Measurements from ENCODE around the gene VSIG8. TPM values are rescaled to one million over a fixed set of nuclear protein-coding genes. Genes with fewer than 3 reads are reported as not detected.

VSIG8 gene
- total RNA-seq, 1 experiment from 2014 or later, result not detected

DNA sequence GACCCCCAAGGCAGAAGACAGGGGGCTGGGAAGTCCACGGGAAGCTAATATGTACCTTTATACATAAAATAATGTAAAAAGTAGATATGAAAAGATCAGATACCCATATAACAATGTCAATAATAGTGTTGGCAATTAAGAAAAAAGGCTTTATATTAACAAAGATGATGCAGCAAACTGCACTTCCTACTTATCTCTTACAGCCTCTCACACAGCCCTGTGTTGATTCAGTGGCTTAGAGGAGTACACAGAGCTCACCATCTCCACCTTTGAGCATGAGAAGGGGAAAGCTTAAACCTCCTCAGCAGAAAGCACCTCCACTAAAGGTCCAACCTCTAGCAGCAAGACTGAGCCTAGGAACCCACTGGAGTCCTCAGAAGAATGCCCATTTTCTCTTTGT lies 7.2 kb upstream of the VSIG8 start:
- H3K4me3 ChIP-seq (ENCODE audit: low read depth, low read length), result no peak overlapping the region
- H3K27ac Mint-ChIP-seq (ENCODE audit: unreplicated experiment), result no peak overlapping the region
- intact Hi-C loops (cut with micrococcal nuclease; ENCODE audit: unreplicated experiment), result no loop called here

DNA sequence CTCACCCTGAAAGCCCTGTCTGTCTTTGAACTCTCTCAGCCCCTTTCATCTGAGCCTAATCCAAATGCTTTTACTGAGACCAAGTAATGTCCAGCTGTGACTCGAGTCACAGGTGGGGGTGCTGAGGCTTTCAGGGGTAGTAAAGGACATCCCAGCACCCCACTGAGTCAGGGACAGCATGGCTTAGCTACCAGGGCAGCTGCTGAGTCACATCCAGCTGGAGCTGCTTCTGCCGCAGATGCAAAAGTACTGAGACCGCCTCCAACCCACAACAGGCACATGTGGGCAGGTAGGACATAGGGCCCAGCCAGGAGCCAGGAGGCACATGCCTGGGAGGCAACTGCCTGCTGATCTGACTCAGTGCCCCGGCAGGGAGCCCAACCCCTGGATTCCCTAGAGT lies 6.7 kb upstream of the VSIG8 start:
- H3K27me3 Mint-ChIP-seq (ENCODE audit: insufficient read depth, unreplicated experiment), result no peaks in the 10 kb centered on the region
- no peaks in the 10 kb centered on the region for H3K27me3 ChIP-seq (replicated peaks; ENCODE audit: control insufficient read depth, insufficient read depth, low read length)
- intact Hi-C loops (cut with micrococcal nuclease; ENCODE audit: unreplicated experiment), result no loop called here
- H3K4me1 ChIP-seq, result no peaks in the 10 kb centered on the region
- no peaks in the 10 kb centered on the region for H3K9me3 ChIP-seq
- no peaks in the 10 kb centered on the region for H3K4me1 Mint-ChIP-seq (ENCODE audit: low read depth, unreplicated experiment)
- no peak overlapping the region for H3K27ac Mint-ChIP-seq (ENCODE audit: unreplicated experiment)
- H3K9me3 Mint-ChIP-seq (ENCODE audit: unreplicated experiment), result no peaks in the 10 kb centered on the region
- no peak overlapping the region for H3K4me3 ChIP-seq (ENCODE audit: low read depth, low read length)
- no peaks in the 10 kb centered on the region for H3K36me3 ChIP-seq (ENCODE audit: control insufficient read depth, insufficient read depth, low read length)
- POLR2A ChIA-PET, result no interaction called here
- no peaks in the 10 kb centered on the region for H3K36me3 Mint-ChIP-seq (ENCODE audit: insufficient read depth, unreplicated experiment)
- no TSS peak for BruUV-seq (replicated peaks)
- DNase-seq, result no peak
- TF ChIP-seq, protein P1, sequence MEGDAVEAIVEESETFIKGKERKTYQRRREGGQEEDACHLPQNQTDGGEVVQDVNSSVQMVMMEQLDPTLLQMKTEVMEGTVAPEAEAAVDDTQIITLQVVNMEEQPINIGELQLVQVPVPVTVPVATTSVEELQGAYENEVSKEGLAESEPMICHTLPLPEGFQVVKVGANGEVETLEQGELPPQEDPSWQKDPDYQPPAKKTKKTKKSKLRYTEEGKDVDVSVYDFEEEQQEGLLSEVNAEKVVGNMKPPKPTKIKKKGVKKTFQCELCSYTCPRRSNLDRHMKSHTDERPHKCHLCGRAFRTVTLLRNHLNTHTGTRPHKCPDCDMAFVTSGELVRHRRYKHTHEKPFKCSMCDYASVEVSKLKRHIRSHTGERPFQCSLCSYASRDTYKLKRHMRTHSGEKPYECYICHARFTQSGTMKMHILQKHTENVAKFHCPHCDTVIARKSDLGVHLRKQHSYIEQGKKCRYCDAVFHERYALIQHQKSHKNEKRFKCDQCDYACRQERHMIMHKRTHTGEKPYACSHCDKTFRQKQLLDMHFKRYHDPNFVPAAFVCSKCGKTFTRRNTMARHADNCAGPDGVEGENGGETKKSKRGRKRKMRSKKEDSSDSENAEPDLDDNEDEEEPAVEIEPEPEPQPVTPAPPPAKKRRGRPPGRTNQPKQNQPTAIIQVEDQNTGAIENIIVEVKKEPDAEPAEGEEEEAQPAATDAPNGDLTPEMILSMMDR (IDR thresholded peaks at IDR 0.05; ENCODE audit: insufficient read depth in 1 of 2, low read depth in 1 of 2, low read length in 1 of 2, severe bottlenecking in 1 of 2, unreplicated experiment in 1 of 2), result no peak
- CTCF ChIA-PET, result interaction anchor here (0.9 kb wide), 1 partner anchor 70 kb away, joined by 3 read pairs; no protein-coding TSS in a partner anchor
- no peak overlapping the region for H3K4me3 Mint-ChIP-seq (ENCODE audit: unreplicated experiment)

More for the DNA sequence above, 7.2 kb upstream of the VSIG8 start:
- no peak overlapping the region for H3K4me3 Mint-ChIP-seq (ENCODE audit: unreplicated experiment)
- no peaks in the 10 kb centered on the region for H3K4me1 ChIP-seq
- no peaks in the 10 kb centered on the region for H3K27me3 Mint-ChIP-seq (ENCODE audit: insufficient read depth, unreplicated experiment)
- no peaks in the 10 kb centered on the region for H3K9me3 Mint-ChIP-seq (ENCODE audit: unreplicated experiment)
- no TSS peak for BruUV-seq (replicated peaks)
- H3K36me3 ChIP-seq (ENCODE audit: control insufficient read depth, insufficient read depth, low read length), result no peaks in the 10 kb centered on the region
- H3K27me3 ChIP-seq (replicated peaks; ENCODE audit: control insufficient read depth, insufficient read depth, low read length), result no peaks in the 10 kb centered on the region
- H3K36me3 Mint-ChIP-seq (ENCODE audit: insufficient read depth, unreplicated experiment), result no peaks in the 10 kb centered on the region
- ChIA-PET CTCF (interaction anchor here (0.9 kb wide), 1 partner anchor 71 kb away, joined by 3 read pairs; no protein-coding TSS in a partner anchor), POLR2A (no interaction called here)
- DNase-seq, result no peak
- no peaks in the 10 kb centered on the region for H3K4me1 Mint-ChIP-seq (ENCODE audit: low read depth, unreplicated experiment)
- TF ChIP-seq, protein P1 (IDR thresholded peaks at IDR 0.05; ENCODE audit: insufficient read depth in 1 of 2, low read depth in 1 of 2, low read length in 1 of 2, severe bottlenecking in 1 of 2, unreplicated experiment in 1 of 2), result no peak
- no peaks in the 10 kb centered on the region for H3K9me3 ChIP-seq

DNA sequence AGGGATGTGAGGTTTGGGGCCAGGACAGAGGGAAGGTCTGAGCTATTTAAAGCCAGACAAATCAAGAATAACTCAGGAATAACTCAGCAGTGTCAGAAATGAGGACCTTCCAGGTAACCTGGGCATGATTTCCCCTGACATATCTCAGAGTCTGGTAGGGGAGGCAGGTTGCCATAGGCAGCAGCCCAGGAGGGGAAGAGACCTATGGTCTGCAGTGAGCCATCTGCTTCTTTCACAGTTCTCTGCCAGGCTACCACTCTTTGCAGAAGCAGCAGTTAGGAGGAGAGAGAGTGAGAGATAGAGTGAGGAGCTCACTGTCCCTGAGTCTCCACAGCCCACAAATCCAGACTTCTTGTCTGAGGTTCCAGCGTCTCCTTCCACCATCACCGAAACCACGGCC lies 6.3 kb upstream of the VSIG8 start:
- BruUV-seq (replicated peaks), result no TSS peak
- CTCF ChIA-PET, result interaction anchor here (0.9 kb wide), 1 partner anchor 70 kb away, joined by 3 read pairs; no protein-coding TSS in a partner anchor
- intact Hi-C loops (cut with micrococcal nuclease; ENCODE audit: unreplicated experiment), result no loop called here

More for the DNA sequence above, 6.3 kb upstream of the VSIG8 start:
- no peaks in the 10 kb centered on the region for H3K4me1 ChIP-seq
- no peaks in the 10 kb centered on the region for H3K9me3 ChIP-seq
- H3K4me3 Mint-ChIP-seq (ENCODE audit: unreplicated experiment), result no peak overlapping the region
- no peaks in the 10 kb centered on the region for H3K4me1 Mint-ChIP-seq (ENCODE audit: low read depth, unreplicated experiment)
- no peak overlapping the region for H3K4me3 ChIP-seq (ENCODE audit: low read depth, low read length)
- no peaks in the 10 kb centered on the region for H3K36me3 ChIP-seq (ENCODE audit: control insufficient read depth, insufficient read depth, low read length)
- no peak for DNase-seq
- H3K36me3 Mint-ChIP-seq (ENCODE audit: insufficient read depth, unreplicated experiment), result no peaks in the 10 kb centered on the region
- no peaks in the 10 kb centered on the region for H3K9me3 Mint-ChIP-seq (ENCODE audit: unreplicated experiment)
- H3K27me3 Mint-ChIP-seq (ENCODE audit: insufficient read depth, unreplicated experiment), result no peaks in the 10 kb centered on the region
- POLR2A ChIA-PET, result no interaction called here
- no peak overlapping the region for H3K27ac Mint-ChIP-seq (ENCODE audit: unreplicated experiment)
- no peaks in the 10 kb centered on the region for H3K27me3 ChIP-seq (replicated peaks; ENCODE audit: control insufficient read depth, insufficient read depth, low read length)
- TF ChIP-seq, protein P1 (IDR thresholded peaks at IDR 0.05; ENCODE audit: insufficient read depth in 1 of 2, low read depth in 1 of 2, low read length in 1 of 2, severe bottlenecking in 1 of 2, unreplicated experiment in 1 of 2), result no peak

All from Caco-2 (cell line).